Stimulated activated effector memory CD8-positive, alpha-beta T cell treated with anti-CD3 and anti-CD28 coated beads, Interleukin-12 subunit alpha, Interleukin-12 subunit beta, amount 100 ng/mL, for 72 hours (primary cell): Measurements from ENCODE around the gene AAK1.
"Not testable (repeated sequence)": the region's sequence is repeated elsewhere in the genome, so short reads cannot be mapped to it uniquely, and the experiment has no call there.

Experiments used
- ATAC-seq: fragments of 150-1000 bp; cut with Tn5 transposase; 2 replicates; pipeline ENCODE4 v1.10.0; 2021
- DNase-seq, 2 donors: peaks; one replicate each; pipeline ENCODE4 v3.0.0; 2021 to 2022; ENCODE audit warnings: low spot score in 2 of 2
- H3K27ac Mint-ChIP-seq: one replicate; pipeline ENCODE4 v1.8.0; 2022; ENCODE audit warnings: mild to moderate bottlenecking, mixed read lengths
- H3K36me3 Mint-ChIP-seq: one replicate; pipeline ENCODE4 v1.8.0; 2022; ENCODE audit warnings: mild to moderate bottlenecking, mixed read lengths
- H3K4me1 Mint-ChIP-seq: one replicate; pipeline ENCODE4 v1.8.0; 2022; ENCODE audit warnings: mixed read lengths
- H3K4me3 Mint-ChIP-seq: one replicate; pipeline ENCODE4 v1.8.0; 2022; ENCODE audit warnings: mild to moderate bottlenecking, mixed read lengths
- H3K9me3 Mint-ChIP-seq: one replicate; pipeline ENCODE4 v1.8.0; 2022; ENCODE audit warnings: mixed read lengths

The AAK1 gene

GRCh38 chr2:69669666-69670065, 26.1 kb upstream of the AAK1 start:
- Mint-ChIP-seq H3K9me3 (peaks cover 4% of the 10 kb centered on the region), H3K36me3 (peaks cover 4% of the 10 kb centered on the region), H3K4me3 (no peak overlapping the region), H3K27ac (no peak overlapping the region), H3K4me1 (peaks cover 10% of the 10 kb centered on the region)
- ATAC-seq (no peak), DNase-seq (no peak)

- H3K27ac Mint-ChIP-seq, result no peak overlapping the region
- H3K4me3 Mint-ChIP-seq, result no peak overlapping the region
- DNase-seq (no peak), ATAC-seq (no peak)
- peaks cover 8% of the 10 kb centered on the region for H3K9me3 Mint-ChIP-seq
- peaks cover 10% of the 10 kb centered on the region for H3K4me1 Mint-ChIP-seq
- peaks cover 4% of the 10 kb centered on the region for H3K36me3 Mint-ChIP-seq
Observed at GRCh38 chr2:69668598-69668997, 25.1 kb upstream of the AAK1 start.

DNA sequence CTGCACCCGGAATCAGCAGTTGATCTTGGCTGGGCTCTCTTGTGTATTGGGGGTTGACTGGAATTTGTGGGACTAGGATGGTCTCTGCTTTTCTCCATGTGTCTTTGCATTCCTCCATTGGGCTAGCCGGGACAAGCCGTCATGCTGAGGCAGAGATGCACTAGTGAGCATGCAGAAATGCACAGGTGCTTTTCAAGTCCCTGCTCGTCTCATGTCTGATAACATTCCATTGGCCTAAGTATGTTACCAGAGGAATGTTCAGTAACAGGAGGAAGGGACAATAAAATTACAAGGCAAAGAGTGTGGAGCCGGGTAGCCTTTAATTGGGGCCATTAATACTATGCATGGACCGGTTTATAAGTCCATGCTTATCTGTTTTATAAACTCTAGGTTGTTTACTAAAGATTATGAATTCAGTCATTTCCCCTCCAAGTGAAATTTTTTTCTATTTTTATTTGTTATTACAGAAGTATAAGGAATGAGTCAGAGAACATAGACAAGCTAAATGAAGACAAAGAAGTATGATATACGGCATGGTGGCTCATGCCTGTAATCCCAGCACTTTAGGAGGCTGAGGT, 24.4 kb upstream of the AAK1 start:
- peak overlapping the region; percentile 4 for H3K27ac Mint-ChIP-seq
- no peak for ATAC-seq
- H3K36me3 Mint-ChIP-seq, result peaks cover 4% of the 10 kb centered on the region
- H3K4me1 Mint-ChIP-seq, result peaks cover 10% of the 10 kb centered on the region
- DNase-seq, result no peak
- no peak overlapping the region for H3K4me3 Mint-ChIP-seq
- peaks cover 9% of the 10 kb centered on the region for H3K9me3 Mint-ChIP-seq

DNA sequence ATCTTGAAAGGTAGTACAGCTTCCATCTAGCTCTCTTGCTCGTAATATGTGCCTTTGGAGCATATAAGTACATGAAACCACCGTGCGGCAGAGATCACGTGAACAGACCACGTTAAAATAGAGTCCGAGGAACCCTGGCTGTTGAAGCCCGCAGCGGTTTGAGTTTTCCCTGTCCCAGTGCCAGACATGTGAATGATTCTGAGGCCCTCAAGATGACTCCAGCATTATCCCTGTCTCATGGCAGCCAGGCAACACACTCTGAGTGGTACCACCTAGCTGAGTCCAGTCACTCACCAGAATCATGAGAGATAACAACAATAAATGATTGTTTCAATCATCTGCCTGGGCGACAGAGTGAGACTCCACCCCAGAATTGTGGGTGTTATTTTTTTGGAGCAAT, 21.6 kb upstream of the AAK1 start:
- H3K4me3 Mint-ChIP-seq, result no peak overlapping the region
- H3K4me1 Mint-ChIP-seq, result peaks cover 10% of the 10 kb centered on the region
- H3K27ac Mint-ChIP-seq, result no peak overlapping the region
- H3K9me3 Mint-ChIP-seq, result peaks cover 5% of the 10 kb centered on the region
- DNase-seq (no peak), ATAC-seq (no peak)
- no peaks in the 10 kb centered on the region for H3K36me3 Mint-ChIP-seq

DNA sequence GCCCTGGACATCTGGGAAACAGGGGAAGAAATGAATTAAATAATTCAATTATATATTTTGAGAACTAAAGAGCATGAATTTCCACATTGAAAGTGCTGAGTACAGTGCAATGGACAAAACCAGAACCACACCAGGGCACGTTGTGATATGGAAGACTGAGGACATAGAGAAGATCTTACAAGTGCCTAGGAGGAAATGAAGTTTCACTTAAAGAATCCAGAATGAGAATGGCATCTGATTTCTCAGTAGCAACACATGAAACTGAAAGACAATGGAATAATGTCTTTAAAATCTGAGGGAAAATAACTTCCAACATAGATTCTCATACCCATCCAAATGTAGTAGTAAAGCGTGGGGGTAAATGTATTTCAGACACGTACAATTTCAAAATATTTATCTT, 20.3 kb upstream of the AAK1 start:
- no peaks in the 10 kb centered on the region for H3K36me3 Mint-ChIP-seq
- ATAC-seq (no peak), DNase-seq (no peak)
- H3K4me3 Mint-ChIP-seq, result no peak overlapping the region
- H3K27ac Mint-ChIP-seq, result no peak overlapping the region
- H3K4me1 Mint-ChIP-seq, result peaks cover 10% of the 10 kb centered on the region
- H3K9me3 Mint-ChIP-seq, result peaks cover 5% of the 10 kb centered on the region

DNA sequence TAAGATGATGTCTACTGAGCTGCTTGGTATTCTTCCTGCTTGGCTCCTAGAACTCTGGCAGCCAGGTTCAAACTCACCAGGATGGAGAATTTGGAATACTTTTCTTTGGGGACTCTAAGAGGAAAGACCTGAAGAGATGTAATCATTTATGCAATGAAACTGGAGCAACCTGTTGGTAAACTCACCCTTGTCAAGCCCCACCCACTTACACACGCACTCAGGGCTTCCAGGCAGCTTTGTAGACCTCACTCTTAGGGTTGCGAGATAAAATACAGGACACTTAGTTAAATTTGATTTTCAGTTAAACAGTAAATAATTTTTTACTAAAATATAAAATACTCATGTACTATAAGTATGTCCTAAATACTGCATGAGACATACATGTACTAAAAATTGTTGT, 19.0 kb upstream of the AAK1 start:
- not testable (repeated sequence) for H3K4me1 Mint-ChIP-seq, ATAC-seq, H3K4me3 Mint-ChIP-seq, H3K27ac Mint-ChIP-seq, H3K9me3 Mint-ChIP-seq, DNase-seq, H3K36me3 Mint-ChIP-seq

- H3K27ac Mint-ChIP-seq, result no peak overlapping the region
Observed at GRCh38 chr2:69660637-69661036, 17.1 kb upstream of the AAK1 start.

GRCh38 chr2:69659941-69660483, 16.5 kb upstream of the AAK1 start:
- ATAC-seq (no peak), DNase-seq (no peak)
- Mint-ChIP-seq H3K4me1 (no peaks in the 10 kb centered on the region), H3K4me3 (no peak overlapping the region), H3K36me3 (no peaks in the 10 kb centered on the region), H3K9me3 (peaks cover 5% of the 10 kb centered on the region), H3K27ac (no peak overlapping the region)

More at GRCh38 chr2:69660637-69661036, 17.1 kb upstream of the AAK1 start:
- Mint-ChIP-seq H3K4me3 (no peak overlapping the region), H3K4me1 (no peaks in the 10 kb centered on the region), H3K36me3 (no peaks in the 10 kb centered on the region), H3K9me3 (peaks cover 5% of the 10 kb centered on the region)
- no peak for DNase-seq
- ATAC-seq, result no peak

DNA sequence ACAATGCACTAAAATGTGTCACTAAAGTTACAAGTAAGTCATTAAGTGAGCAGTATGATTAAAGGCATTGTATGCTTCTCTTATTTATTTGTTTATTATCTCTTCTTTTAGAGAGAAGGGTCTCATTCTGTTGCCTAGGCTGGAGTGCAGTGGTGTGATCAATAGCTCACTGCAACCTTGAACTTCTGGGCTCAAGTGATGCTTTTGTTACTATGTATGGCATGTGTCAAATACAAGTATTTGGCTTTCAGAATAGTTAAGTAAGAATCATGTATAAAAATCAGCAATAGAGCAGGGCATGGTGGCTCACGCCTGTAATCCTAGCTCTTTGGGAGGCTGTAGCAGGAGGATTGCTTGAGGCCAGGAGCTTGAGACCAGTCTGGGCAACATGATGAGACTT, 15.8 kb upstream of the AAK1 start:
- no peak for ATAC-seq
- Mint-ChIP-seq H3K4me3 (no peak overlapping the region), H3K4me1 (no peaks in the 10 kb centered on the region), H3K9me3 (peaks cover 5% of the 10 kb centered on the region), H3K36me3 (no peaks in the 10 kb centered on the region), H3K27ac (no peak overlapping the region)
- no peak for DNase-seq

DNA sequence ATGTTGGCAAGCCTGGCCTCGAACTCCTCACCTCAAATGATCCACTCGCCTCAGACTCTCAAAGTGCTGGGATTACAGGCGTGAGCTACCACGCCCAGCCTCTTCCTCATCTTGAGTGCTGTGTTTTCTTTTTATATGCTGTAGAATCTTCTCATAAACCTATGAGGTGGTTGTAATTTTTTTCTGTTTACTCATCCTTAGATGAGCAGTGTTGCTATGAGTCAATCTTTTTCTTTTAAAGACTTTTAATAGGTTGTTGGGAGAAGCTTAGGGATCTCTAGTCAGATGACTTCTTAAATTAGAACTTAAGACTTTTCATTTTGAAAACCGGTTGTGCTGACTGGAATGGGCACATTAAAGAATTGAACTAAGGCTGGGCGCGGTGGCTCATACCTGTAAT, 8.7 kb upstream of the AAK1 start:
- ATAC-seq (peak; percentile 66), DNase-seq (no peak)
- Mint-ChIP-seq H3K36me3 (no peaks in the 10 kb centered on the region), H3K4me3 (no peak overlapping the region), H3K27ac (peak overlapping the region; percentile 56), H3K9me3 (no peaks in the 10 kb centered on the region), H3K4me1 (peaks cover 32% of the 10 kb centered on the region)

GRCh38 chr2:69647196-69647595, 3.7 kb upstream of the AAK1 start:
- not testable (repeated sequence) for H3K9me3 Mint-ChIP-seq, DNase-seq, H3K27ac Mint-ChIP-seq, ATAC-seq
- H3K4me1 Mint-ChIP-seq, result peaks cover 47% of the 10 kb centered on the region
- H3K36me3 Mint-ChIP-seq, result peaks cover 26% of the 10 kb centered on the region
- peak overlapping the region; percentile 89 for H3K4me3 Mint-ChIP-seq

DNA sequence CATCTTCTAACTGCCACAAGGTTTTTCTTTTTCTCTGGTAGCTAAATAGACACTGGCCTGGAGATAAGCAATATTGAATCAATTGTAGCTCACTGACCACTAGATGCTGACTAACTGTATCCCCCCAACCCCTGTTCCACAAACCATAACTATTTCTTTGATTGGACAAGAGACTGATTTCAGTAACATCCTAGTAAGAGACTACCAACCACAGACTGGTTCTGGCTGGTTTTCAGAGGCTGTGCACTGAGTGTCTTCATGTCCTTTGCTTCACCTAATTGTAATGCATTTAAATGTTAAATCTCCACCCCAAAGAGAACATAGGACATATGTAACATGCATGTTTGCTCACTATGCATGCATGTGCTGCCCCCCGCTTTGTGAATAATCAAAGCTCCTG, 3.2 kb upstream of the AAK1 start:
- peak overlapping the region; percentile 84 for H3K27ac Mint-ChIP-seq
- peaks cover 43% of the 10 kb centered on the region for H3K4me1 Mint-ChIP-seq
- DNase-seq, result no peak
- no peaks in the 10 kb centered on the region for H3K9me3 Mint-ChIP-seq
- H3K36me3 Mint-ChIP-seq, result peaks cover 30% of the 10 kb centered on the region
- peak overlapping the region; percentile 89 for H3K4me3 Mint-ChIP-seq
- ATAC-seq, result no peak

GRCh38 chr2:69645921-69646320, 2.4 kb upstream of the AAK1 start:
- Mint-ChIP-seq H3K9me3 (no peaks in the 10 kb centered on the region), H3K36me3 (peaks cover 38% of the 10 kb centered on the region), H3K4me1 (peaks cover 44% of the 10 kb centered on the region), H3K27ac (peak overlapping the region; percentile 84), H3K4me3 (peak overlapping the region; percentile 89)
- DNase-seq, result no peak
- no peak for ATAC-seq

GRCh38 chr2:69645031-69645431, 1.5 kb upstream of the AAK1 start:
- DNase-seq (no peak), ATAC-seq (no peak)
- H3K4me1 Mint-ChIP-seq, result peaks cover 48% of the 10 kb centered on the region
- peak overlapping the region; percentile 84 for H3K27ac Mint-ChIP-seq
- H3K36me3 Mint-ChIP-seq, result peaks cover 47% of the 10 kb centered on the region
- peak overlapping the region; percentile 89 for H3K4me3 Mint-ChIP-seq
- H3K9me3 Mint-ChIP-seq, result no peaks in the 10 kb centered on the region

GRCh38 chr2:69644506-69644979, 1.0 kb upstream of the AAK1 start:
- peaks cover 53% of the 10 kb centered on the region for H3K4me1 Mint-ChIP-seq

More at GRCh38 chr2:69644506-69644979, 1.0 kb upstream of the AAK1 start:
- no peak for ATAC-seq
- peak overlapping the region; percentile 84 for H3K27ac Mint-ChIP-seq
- DNase-seq, result no peak
- H3K36me3 Mint-ChIP-seq, result peaks cover 50% of the 10 kb centered on the region
- H3K4me3 Mint-ChIP-seq, result peak overlapping the region; percentile 89
- no peaks in the 10 kb centered on the region for H3K9me3 Mint-ChIP-seq
